HEK293 (cell line): Measurements from ENCODE around the gene TM7SF3.

ENCODE experiments used
- FEZF1 ChIP-seq: fragments of 450-650 bp; formaldehyde crosslinking; IDR thresholded peaks from 2 replicates; pipeline ENCODE4 v1.5.1; 2016; ENCODE audit warnings: missing biosample characterization, missing genetic modification characterization
- GLIS2 ChIP-seq: fragments of 450-650 bp; formaldehyde crosslinking; IDR thresholded peaks from 2 replicates; pipeline ENCODE4 v1.5.1; 2016; ENCODE audit warnings: missing biosample characterization, missing genetic modification characterization
- INSM2 ChIP-seq: fragments of 450-650 bp; formaldehyde crosslinking; IDR thresholded peaks from 2 replicates; pipeline ENCODE4 v1.5.1; 2016; ENCODE audit warnings: missing biosample characterization, missing genetic modification characterization
- KLF17 ChIP-seq: fragments of 450-650 bp; formaldehyde crosslinking; IDR thresholded peaks from 2 replicates; pipeline ENCODE4 v1.5.1; 2016; ENCODE audit warnings: missing biosample characterization, missing genetic modification characterization
- MZF1 ChIP-seq: fragments of 450-650 bp; formaldehyde crosslinking; IDR thresholded peaks from 2 replicates; pipeline ENCODE4 v1.5.1; 2017; ENCODE audit warnings: missing biosample characterization, missing genetic modification characterization, borderline replicate concordance
- PRDM2 ChIP-seq: fragments of 450-650 bp; formaldehyde crosslinking; IDR thresholded peaks from 2 replicates; pipeline ENCODE4 v1.5.1; 2016; ENCODE audit warnings: missing biosample characterization, missing genetic modification characterization, borderline replicate concordance
- WT1 ChIP-seq: fragments of 450-650 bp; formaldehyde crosslinking; IDR thresholded peaks from 2 replicates; pipeline ENCODE4 v1.5.1; 2016; ENCODE audit warnings: missing biosample characterization, missing genetic modification characterization
- ZBTB6 ChIP-seq: fragments of 450-650 bp; formaldehyde crosslinking; IDR thresholded peaks from 2 replicates; pipeline ENCODE4 v1.5.1; 2017; ENCODE audit warnings: missing biosample characterization, missing genetic modification characterization
- ZFP37 ChIP-seq: fragments of 450-650 bp; formaldehyde crosslinking; IDR thresholded peaks from 2 replicates; pipeline ENCODE4 v1.5.1; 2016; ENCODE audit warnings: missing biosample characterization, missing genetic modification characterization
- ZFP69B ChIP-seq: fragments of 450-650 bp; formaldehyde crosslinking; IDR thresholded peaks from 2 replicates; pipeline ENCODE4 v1.5.1; 2016; ENCODE audit warnings: missing biosample characterization, missing genetic modification characterization
- ZNF132 ChIP-seq: fragments of 450-650 bp; formaldehyde crosslinking; IDR thresholded peaks from 2 replicates; pipeline ENCODE4 v1.5.1; 2017; ENCODE audit warnings: missing biosample characterization, missing genetic modification characterization, borderline replicate concordance
- ZNF157 ChIP-seq: fragments of 450-650 bp; formaldehyde crosslinking; IDR thresholded peaks from 2 replicates; pipeline ENCODE4 v1.5.1; 2016; ENCODE audit warnings: missing biosample characterization, missing genetic modification characterization
- ZNF175 ChIP-seq: fragments of 450-650 bp; formaldehyde crosslinking; IDR thresholded peaks from 2 replicates; pipeline ENCODE4 v1.5.1; 2016; ENCODE audit warnings: missing biosample characterization, missing genetic modification characterization
- ZNF23 ChIP-seq: fragments of 450-650 bp; formaldehyde crosslinking; IDR thresholded peaks from 2 replicates; pipeline ENCODE4 v1.5.1; 2016; ENCODE audit warnings: missing biosample characterization, missing genetic modification characterization, borderline replicate concordance
- ZNF391 ChIP-seq: fragments of 450-650 bp; formaldehyde crosslinking; IDR thresholded peaks from 2 replicates; pipeline ENCODE4 v1.5.1; 2016; ENCODE audit warnings: low read depth, missing biosample characterization, missing genetic modification characterization, borderline replicate concordance
- ZNF449 ChIP-seq: fragments of 450-650 bp; formaldehyde crosslinking; IDR thresholded peaks from 2 replicates; pipeline ENCODE4 v1.5.1; 2017; ENCODE audit warnings: missing biosample characterization, mild to moderate bottlenecking, missing genetic modification characterization, moderate library complexity
- ZNF510 ChIP-seq: fragments of 450-650 bp; formaldehyde crosslinking; IDR thresholded peaks from 2 replicates; pipeline ENCODE4 v1.5.1; 2018; ENCODE audit warnings: mild to moderate bottlenecking, missing genetic modification characterization, missing biosample characterization; ENCODE audit not compliant: insufficient replicate concordance
- ZNF544 ChIP-seq: fragments of 450-650 bp; formaldehyde crosslinking; IDR thresholded peaks from 2 replicates; pipeline ENCODE4 v1.5.0; 2017; ENCODE audit warnings: missing biosample characterization, missing genetic modification characterization
- ZNF580 ChIP-seq: fragments of 450-650 bp; formaldehyde crosslinking; IDR thresholded peaks from 2 replicates; pipeline ENCODE4 v1.5.1; 2016; ENCODE audit warnings: missing biosample characterization, missing genetic modification characterization
- ZNF596 ChIP-seq: fragments of 450-650 bp; IDR thresholded peaks from 2 replicates; pipeline ENCODE4 v1.5.0; 2018; ENCODE audit warnings: missing biosample characterization, mild to moderate bottlenecking, missing genetic modification characterization, moderate library complexity
- ZNF623 ChIP-seq: fragments of 450-650 bp; formaldehyde crosslinking; IDR thresholded peaks from 2 replicates; pipeline ENCODE4 v1.5.1; 2016; ENCODE audit warnings: missing biosample characterization, missing genetic modification characterization
- ZNF645 ChIP-seq: fragments of 450-650 bp; formaldehyde crosslinking; IDR thresholded peaks from 2 replicates; pipeline ENCODE4; 2016; ENCODE audit warnings: missing biosample characterization, missing genetic modification characterization
- ZNF654 ChIP-seq: fragments of 450-650 bp; formaldehyde crosslinking; IDR thresholded peaks from 2 replicates; pipeline ENCODE4 v1.5.1; 2016; ENCODE audit warnings: low read depth, missing biosample characterization, missing genetic modification characterization
- ZNF658 ChIP-seq: fragments of 450-650 bp; formaldehyde crosslinking; IDR thresholded peaks from 2 replicates; pipeline ENCODE4; 2016; ENCODE audit warnings: missing biosample characterization, missing genetic modification characterization
- ZNF660 ChIP-seq: fragments of 450-650 bp; IDR thresholded peaks from 2 replicates; pipeline ENCODE4 v1.5.1; 2018; ENCODE audit warnings: missing biosample characterization, mild to moderate bottlenecking, missing genetic modification characterization
- ZNF791 ChIP-seq: fragments of 450-650 bp; formaldehyde crosslinking; IDR thresholded peaks from 2 replicates; pipeline ENCODE4 v1.5.1; 2016; ENCODE audit warnings: missing biosample characterization, missing genetic modification characterization
- ZXDB ChIP-seq: fragments of 450-650 bp; formaldehyde crosslinking; IDR thresholded peaks from 2 replicates; pipeline ENCODE4 v1.5.1; 2016; ENCODE audit warnings: missing biosample characterization, missing genetic modification characterization

TM7SF3 gene

GRCh38 chr12:26938701-26939062, 75.5 kb downstream of the TM7SF3 start (continued):
- TF ChIP-seq INSM2 (tag by site-specific recombination) (no peak), FEZF1 (tag by site-specific recombination) (no peak), ZFP69B (tag by site-specific recombination) (peak; percentile 23; the same call in 1 of the 2 replicates), ZFP37 (tag by site-specific recombination) (peak; percentile 18), ZNF157 (tag by site-specific recombination) (no peak), ZNF449 (tag by site-specific recombination) (no peak), ZNF660 (tag by site-specific recombination) (peak; percentile 29; the same call in 1 of the 2 replicates), ZNF645 (no peak), ZNF391 (tag by site-specific recombination) (peak; percentile 4; the same call in 1 of the 2 replicates), ZNF23 (tag by site-specific recombination) (no peak), ZNF132 (no peak), WT1 (tag by site-specific recombination) (no peak), ZNF596 (tag by site-specific recombination) (no peak), PRDM2 (tag by site-specific recombination) (no peak), GLIS2 (tag by site-specific recombination) (no peak), ZNF654 (tag by site-specific recombination) (no peak), ZNF623 (no peak), ZNF175 (tag by site-specific recombination) (no peak), ZNF544 (tag by site-specific recombination) (no peak), ZXDB (0 out of 2 replicates have a peak, but pooled peaks have one; percentile 0), MZF1 (tag by site-specific recombination) (no peak), ZNF510 (tag by site-specific recombination) (no peak), KLF17 (tag by site-specific recombination) (no peak), ZNF580 (tag by site-specific recombination) (no peak), ZNF791 (no peak), ZBTB6 (tag by site-specific recombination) (no peak), ZNF658 (tag by site-specific recombination) (no peak)
